Panc1 (cell line): ENCODE measurements around the gene IWS1. TPM values are rescaled to one million over a fixed set of nuclear protein-coding genes. Genes with fewer than 3 reads are reported as not detected.

Experiments
- ATAC-seq: fragments of 200-7000 bp; cut with Tn5 transposase; 2 replicates; pipeline ENCODE4 v1.9.1; 2020; ENCODE audit warnings: mild to moderate bottlenecking, moderate library complexity
- BruUV-seq: library from RNA; stranded (reverse); fragments of 400-500 nt; replicated peaks from 2 replicates; lab custom pipeline; 2021; lab: Mats Ljungman, UMichigan
- CTCF ChIA-PET: fragments of 300-600 bp; sonication (Branson Sonifier 250); formaldehyde crosslinking; loops from one replicate; lab custom pipeline; 2022; ENCODE audit warnings: antibody characterized with exemption; lab: Charles Lee
- POLR2A ChIA-PET: fragments of 300-600 bp; sonication (Branson Sonifier 250); formaldehyde crosslinking; loops from one replicate; lab custom pipeline; 2022; ENCODE audit warnings: antibody characterized with exemption; lab: Charles Lee
- DNase-seq: peaks from one replicate; pipeline ENCODE4 v3.0.0-alpha.2; 2010; ENCODE audit warnings: low read depth, low spot score
- H3K27ac ChIP-seq: 2 replicates; pipeline ENCODE4 v1.5.1; 2011; ENCODE audit warnings: mild to moderate bottlenecking, low read length, inconsistent platforms
- H3K27me3 ChIP-seq: fragments of 200-500 bp; sonication (Bioruptor generic); 2 replicates; pipeline ENCODE4 v1.6.0; 2014; ENCODE audit warnings: low read length, inconsistent platforms; ENCODE audit not compliant: control insufficient read depth, insufficient read depth
- H3K36me3 ChIP-seq: fragments of 200-500 bp; sonication (Bioruptor generic); 2 replicates; pipeline ENCODE4 v1.5.1; 2014; ENCODE audit warnings: inconsistent platforms, mild to moderate bottlenecking, low read length, moderate library complexity; ENCODE audit not compliant: control insufficient read depth, insufficient read depth
- H3K4me1 ChIP-seq: 2 replicates; pipeline ENCODE4 v1.5.1; 2011; ENCODE audit warnings: inconsistent platforms, mild to moderate bottlenecking, low read length, moderate library complexity; ENCODE audit not compliant: control insufficient read depth, insufficient read depth
- H3K4me3 ChIP-seq, 2 experiments: 2 replicates each; pipeline ENCODE4 v1.5.1; 2011 to 2012; ENCODE audit warnings: low read depth in 2 of 2, low read length in 2 of 2, mild to moderate bottlenecking in 2 of 2, inconsistent platforms in 1 of 2, moderate library complexity in 1 of 2
- H3K9me3 ChIP-seq: fragments of 200-500 bp; sonication (Bioruptor generic); 2 replicates; pipeline ENCODE4 v1.5.1; 2014; ENCODE audit warnings: low read depth, mild to moderate bottlenecking, inconsistent platforms, low read length, moderate library complexity; ENCODE audit not compliant: control insufficient read depth, insufficient read depth
- CTCF ChIP-seq: fragments of 450-650 bp; IDR thresholded peaks from 2 replicates; pipeline ENCODE4 v1.5.1; 2017; ENCODE audit warnings: mild to moderate bottlenecking
- POLR2AphosphoS5 ChIP-seq: IDR thresholded peaks from 2 replicates; pipeline ENCODE4 v1.6.1; 2012; ENCODE audit warnings: mild to moderate bottlenecking, low read depth, low read length, moderate library complexity
- SIN3A ChIP-seq: IDR thresholded peaks from 2 replicates; pipeline ENCODE4 v1.6.1; 2012; ENCODE audit warnings: low read depth, mild to moderate bottlenecking, low read length, moderate library complexity, borderline replicate concordance; ENCODE audit not compliant: insufficient read depth
- TCF7L2 ChIP-seq: IDR thresholded peaks from 2 replicates; pipeline ENCODE4 v1.6.1; 2011; ENCODE audit warnings: mild to moderate bottlenecking, low read depth, low read length, inconsistent platforms
- in situ Hi-C: cut with HindIII; loops from 2 replicates; pipeline ENCODE4 v1.10.0; 2016; ENCODE audit warnings: low sequenced_read_pairs, low pct_unique_long_range_greater_than_20kb
- intact Hi-C: fragments of 100-400 bp; cut with micrococcal nuclease; formaldehyde crosslinking; loops from one replicate; pipeline ENCODE4 v1.10.0; 2022; ENCODE audit not compliant: unreplicated experiment
- total RNA-seq: library from RNA; stranded (reverse); gene quantifications from one replicate; pipeline ENCODE4 v1.2.1, GENCODE V29; 2021; ENCODE audit not compliant: unreplicated experiment
- TF ChIP-seq, protein P1 (sequence below), 2 experiments: IDR thresholded peaks; 2 replicates each; pipeline ENCODE4 v1.6.1; 2011 to 2012; ENCODE audit warnings: low read depth in 2 of 2, control low read depth in 1 of 2, low read length in 1 of 2, mild to moderate bottlenecking in 1 of 2, moderate library complexity in 1 of 2; ENCODE audit not compliant: insufficient read depth in 1 of 2

IWS1 gene
- total RNA-seq, 1 experiment from 2014 or later = 48.6 TPM

DNA sequence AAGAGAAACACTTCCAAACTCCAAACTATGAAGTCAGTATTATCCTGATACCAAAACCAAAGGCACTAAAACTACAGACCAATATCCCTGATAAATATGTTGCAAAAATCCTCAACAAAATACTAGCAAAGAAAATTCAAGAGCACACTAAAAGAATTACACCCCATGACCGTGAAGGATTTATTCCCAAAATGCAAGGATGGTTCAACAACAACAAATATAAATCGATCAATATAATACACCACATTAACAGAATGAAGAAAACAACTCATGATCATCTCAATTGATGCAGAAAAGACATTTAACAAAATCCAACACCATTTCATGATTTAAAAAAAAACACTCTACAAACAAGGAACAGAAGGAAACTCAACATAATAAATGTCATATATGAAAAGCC lies 50.5 kb downstream of the IWS1 start:
- in situ Hi-C loops (loop anchor here (10.0 kb wide), 1 partner anchor 61 kb away; the partner anchor contains the start of gene PROC), intact Hi-C loops (loop anchor here (5.0 kb wide), 1 partner anchor 153 kb away; no protein-coding TSS in a partner anchor)
- H3K4me3 ChIP-seq = no peak overlapping the region
- DNase-seq (no peak), ATAC-seq (no peak)
- BruUV-seq = no TSS peak
- no peaks in the 10 kb centered on the region for H3K9me3 ChIP-seq
- H3K36me3 ChIP-seq = peaks cover 4% of the 10 kb centered on the region; the same call in 1 of the 2 replicates
- no peaks in the 10 kb centered on the region for H3K4me1 ChIP-seq
- CTCF ChIA-PET = no interaction called here
- no peak overlapping the region for H3K27ac ChIP-seq
- H3K27me3 ChIP-seq = no peaks in the 10 kb centered on the region
- POLR2A ChIA-PET = no interaction called here
- TF ChIP-seq POLR2AphosphoS5 = no peak
- TF ChIP-seq, protein P1, sequence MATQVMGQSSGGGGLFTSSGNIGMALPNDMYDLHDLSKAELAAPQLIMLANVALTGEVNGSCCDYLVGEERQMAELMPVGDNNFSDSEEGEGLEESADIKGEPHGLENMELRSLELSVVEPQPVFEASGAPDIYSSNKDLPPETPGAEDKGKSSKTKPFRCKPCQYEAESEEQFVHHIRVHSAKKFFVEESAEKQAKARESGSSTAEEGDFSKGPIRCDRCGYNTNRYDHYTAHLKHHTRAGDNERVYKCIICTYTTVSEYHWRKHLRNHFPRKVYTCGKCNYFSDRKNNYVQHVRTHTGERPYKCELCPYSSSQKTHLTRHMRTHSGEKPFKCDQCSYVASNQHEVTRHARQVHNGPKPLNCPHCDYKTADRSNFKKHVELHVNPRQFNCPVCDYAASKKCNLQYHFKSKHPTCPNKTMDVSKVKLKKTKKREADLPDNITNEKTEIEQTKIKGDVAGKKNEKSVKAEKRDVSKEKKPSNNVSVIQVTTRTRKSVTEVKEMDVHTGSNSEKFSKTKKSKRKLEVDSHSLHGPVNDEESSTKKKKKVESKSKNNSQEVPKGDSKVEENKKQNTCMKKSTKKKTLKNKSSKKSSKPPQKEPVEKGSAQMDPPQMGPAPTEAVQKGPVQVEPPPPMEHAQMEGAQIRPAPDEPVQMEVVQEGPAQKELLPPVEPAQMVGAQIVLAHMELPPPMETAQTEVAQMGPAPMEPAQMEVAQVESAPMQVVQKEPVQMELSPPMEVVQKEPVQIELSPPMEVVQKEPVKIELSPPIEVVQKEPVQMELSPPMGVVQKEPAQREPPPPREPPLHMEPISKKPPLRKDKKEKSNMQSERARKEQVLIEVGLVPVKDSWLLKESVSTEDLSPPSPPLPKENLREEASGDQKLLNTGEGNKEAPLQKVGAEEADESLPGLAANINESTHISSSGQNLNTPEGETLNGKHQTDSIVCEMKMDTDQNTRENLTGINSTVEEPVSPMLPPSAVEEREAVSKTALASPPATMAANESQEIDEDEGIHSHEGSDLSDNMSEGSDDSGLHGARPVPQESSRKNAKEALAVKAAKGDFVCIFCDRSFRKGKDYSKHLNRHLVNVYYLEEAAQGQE (IDR thresholded peaks at IDR 0.05; ENCODE audit: insufficient read depth in 1 of 2, low read depth in 2 of 2, low read length in 1 of 2) = no peak

- Histone ChIP-seq H3K4me3 (no peak overlapping the region), H3K4me1 (no peaks in the 10 kb centered on the region), H3K36me3 (no peaks in the 10 kb centered on the region), H3K27ac (no peak overlapping the region), H3K27me3 (no peaks in the 10 kb centered on the region), H3K9me3 (no peaks in the 10 kb centered on the region)
- no TSS peak for BruUV-seq
- DNase-seq (no peak), ATAC-seq (no peak)
- intact Hi-C loops (no loop called here), in situ Hi-C loops (loop anchor here (10.0 kb wide), 1 partner anchor 57 kb away; the partner anchor contains the start of gene PROC)
- ChIA-PET POLR2A (no interaction called here), CTCF (no interaction called here)
- no peak for TF ChIP-seq TCF7L2
- no peak for TF ChIP-seq CTCF
- TF ChIP-seq, protein P1 (IDR thresholded peaks at IDR 0.05; ENCODE audit: insufficient read depth in 1 of 2, low read depth in 2 of 2, low read length in 1 of 2) = no peak
- no peak for TF ChIP-seq SIN3A
Measured at GRCh38 chr2:127472268-127472667, 54.0 kb downstream of the IWS1 start.
